ENCODE results near the gene SLC35E1. TPM values are rescaled to one million over a fixed set of nuclear protein-coding genes. Genes with fewer than 3 reads are reported as not detected.
"Not testable (repeated sequence)": the region's sequence is repeated elsewhere in the genome, so short reads cannot be mapped to it uniquely, and the experiment has no call there.

SLC35E1 gene
- total and polyA plus RNA-seq, 12 donors = 20.1 to 49.8 (median 37.3) TPM

DNA sequence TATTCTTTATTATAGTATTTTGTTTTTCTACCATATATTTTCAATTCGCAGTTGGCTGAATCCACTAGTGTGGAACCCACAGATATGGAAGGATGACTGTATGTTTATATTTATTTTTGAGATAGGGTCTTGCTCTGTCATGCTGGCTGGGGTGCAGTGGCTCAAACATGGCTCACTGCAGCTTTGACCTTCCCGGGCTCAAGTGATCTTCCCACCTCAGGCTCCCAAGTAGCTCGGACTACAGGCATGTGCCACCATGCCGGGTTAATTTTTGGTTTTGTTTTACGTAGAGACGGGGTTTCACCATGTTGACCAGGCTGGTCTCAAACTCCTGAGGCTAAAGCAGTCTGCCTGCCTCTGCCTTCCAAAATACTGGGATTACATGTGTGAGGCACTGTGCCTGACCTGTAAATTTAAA, 9.6 kb downstream of the SLC35E1 start:
- Histone ChIP-seq H3K4me3 (no peak overlapping the region), H3K27ac (no peak overlapping the region), H3K4me1 (replicated peaks in 1 of 2) (no peaks in the 10 kb centered on the region), H3K9me3 (replicated peaks in 1 of 3) (no peaks in the 10 kb centered on the region), H3K36me3 (replicated peaks in 1 of 2) (peaks cover 0 to 77% of the 10 kb centered on the region in 2 donors), H3K27me3 (no peaks in the 10 kb centered on the region)
- DNase-seq = no peak
- intact Hi-C loops (cut with DNase I) = no loop called here
- 91 to 93% (median 93%) methylated on average over 6 of the region's 6 CpGs for whole genome bisulfite sequencing, 4 donors
- no peak for TF ChIP-seq POLR2A (IDR thresholded peaks at IDR 0.05)
- TF ChIP-seq, protein P1, sequence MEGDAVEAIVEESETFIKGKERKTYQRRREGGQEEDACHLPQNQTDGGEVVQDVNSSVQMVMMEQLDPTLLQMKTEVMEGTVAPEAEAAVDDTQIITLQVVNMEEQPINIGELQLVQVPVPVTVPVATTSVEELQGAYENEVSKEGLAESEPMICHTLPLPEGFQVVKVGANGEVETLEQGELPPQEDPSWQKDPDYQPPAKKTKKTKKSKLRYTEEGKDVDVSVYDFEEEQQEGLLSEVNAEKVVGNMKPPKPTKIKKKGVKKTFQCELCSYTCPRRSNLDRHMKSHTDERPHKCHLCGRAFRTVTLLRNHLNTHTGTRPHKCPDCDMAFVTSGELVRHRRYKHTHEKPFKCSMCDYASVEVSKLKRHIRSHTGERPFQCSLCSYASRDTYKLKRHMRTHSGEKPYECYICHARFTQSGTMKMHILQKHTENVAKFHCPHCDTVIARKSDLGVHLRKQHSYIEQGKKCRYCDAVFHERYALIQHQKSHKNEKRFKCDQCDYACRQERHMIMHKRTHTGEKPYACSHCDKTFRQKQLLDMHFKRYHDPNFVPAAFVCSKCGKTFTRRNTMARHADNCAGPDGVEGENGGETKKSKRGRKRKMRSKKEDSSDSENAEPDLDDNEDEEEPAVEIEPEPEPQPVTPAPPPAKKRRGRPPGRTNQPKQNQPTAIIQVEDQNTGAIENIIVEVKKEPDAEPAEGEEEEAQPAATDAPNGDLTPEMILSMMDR (IDR thresholded peaks at IDR 0.05) = no peak

DNA sequence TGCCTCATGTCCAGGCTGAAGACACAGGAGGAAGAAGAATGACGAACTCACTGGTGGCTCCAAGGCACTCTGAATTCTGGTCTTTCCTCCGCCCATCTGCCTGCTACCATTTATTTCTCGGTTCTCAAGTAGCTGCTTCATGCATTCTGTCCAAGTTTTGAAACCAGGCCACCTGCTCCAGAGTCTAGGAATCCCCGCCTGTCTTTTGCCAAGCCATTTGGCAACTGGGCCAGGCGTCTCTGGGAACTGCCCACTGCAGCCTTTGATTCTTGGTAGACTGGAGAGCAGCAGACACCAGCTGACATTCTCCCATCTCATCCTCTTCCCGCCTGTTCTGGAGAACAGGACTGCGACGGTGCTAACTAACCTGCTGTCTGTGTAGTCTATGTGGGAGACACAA, 10.8 kb downstream of the SLC35E1 start:
- Histone ChIP-seq H3K4me1 (replicated peaks in 1 of 2) (no peaks in the 10 kb centered on the region), H3K27me3 (no peaks in the 10 kb centered on the region), H3K9me3 (replicated peaks in 1 of 3) (no peaks in the 10 kb centered on the region), H3K27ac (no peak overlapping the region), H3K4me3 (no peak overlapping the region), H3K36me3 (replicated peaks in 1 of 2) (peaks cover 0 to 68% of the 10 kb centered on the region in 2 donors)
- DNase-seq = no peak
- WGBS, 4 donors = 92 to 97% (median 95%) methylated on average over 8 of the region's 8 CpGs
- TF ChIP-seq, protein P1 (IDR thresholded peaks at IDR 0.05) = no peak
- no peak for TF ChIP-seq POLR2A (IDR thresholded peaks at IDR 0.05)
- intact Hi-C loops (cut with DNase I) = no loop called here

DNA sequence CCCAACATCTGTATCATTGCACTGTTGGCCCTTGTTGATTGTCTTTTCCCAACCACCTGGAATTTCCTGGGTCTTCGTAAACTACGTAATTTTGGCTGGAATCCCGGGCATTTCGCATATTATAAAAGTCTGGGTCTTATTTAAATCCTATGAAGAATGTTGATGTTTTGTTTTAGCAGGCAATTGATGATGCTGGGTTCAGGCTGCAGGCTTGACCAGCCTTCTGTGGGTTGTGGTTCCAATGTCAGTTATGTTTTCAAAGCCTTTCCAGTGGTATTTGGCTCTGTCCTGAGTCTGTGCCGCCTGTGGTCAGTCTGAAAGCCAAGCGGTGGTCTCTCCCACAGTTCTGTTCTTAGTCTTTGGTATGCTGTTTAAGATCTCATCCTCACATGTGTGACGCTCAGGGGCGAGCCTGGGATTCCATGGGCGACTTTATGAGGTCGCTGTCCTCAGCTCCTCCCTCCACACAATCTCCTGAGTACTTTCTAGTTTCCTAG, 12.4 kb downstream of the SLC35E1 start:
- intact Hi-C loops (cut with DNase I) = no loop called here
- no peaks in the 10 kb centered on the region for H3K9me3 ChIP-seq (replicated peaks in 1 of 3)
- no peaks in the 10 kb centered on the region for H3K27me3 ChIP-seq
- WGBS, 4 donors = 87 to 94% (median 90%) methylated on average over 5 to 10 of the region's 10 CpGs
- no peak overlapping the region for H3K27ac ChIP-seq
- no peaks in the 10 kb centered on the region for H3K4me1 ChIP-seq (replicated peaks in 1 of 2)
- no peak overlapping the region for H3K4me3 ChIP-seq
- no peak for TF ChIP-seq POLR2A (IDR thresholded peaks at IDR 0.05)
- TF ChIP-seq, protein P1 (IDR thresholded peaks at IDR 0.05) = no peak
- DNase-seq = no peak
- H3K36me3 ChIP-seq (replicated peaks in 1 of 2) = peaks cover 0 to 63% of the 10 kb centered on the region in 2 donors

DNA sequence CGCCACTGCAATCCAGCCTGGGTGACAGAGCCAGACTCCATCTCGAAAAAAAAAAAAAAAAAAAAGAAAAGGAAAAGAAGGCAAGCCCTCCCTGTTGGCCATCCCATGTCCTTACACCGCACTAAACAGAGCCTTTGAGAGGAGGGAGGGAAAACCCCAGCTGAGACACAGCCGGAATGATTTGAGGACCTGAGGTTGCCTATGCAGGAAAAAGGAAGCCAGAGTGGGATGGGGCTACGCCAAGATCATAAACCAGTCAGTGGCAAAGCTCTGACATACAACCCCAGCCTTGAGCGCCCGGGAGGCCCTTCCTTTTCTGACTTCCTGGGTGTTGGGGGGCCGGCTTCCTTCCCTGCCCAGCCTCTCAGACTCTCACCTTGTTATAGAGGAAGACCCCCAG, 17.4 kb downstream of the SLC35E1 start:
- Histone ChIP-seq H3K27me3 (no peaks in the 10 kb centered on the region), H3K9me3 (replicated peaks in 1 of 3) (no peaks in the 10 kb centered on the region), H3K4me1 (replicated peaks in 1 of 2) (no peaks in the 10 kb centered on the region), H3K4me3 (no peak overlapping the region), H3K36me3 (replicated peaks in 1 of 2) (peaks cover 0 to 61% of the 10 kb centered on the region in 2 donors), H3K27ac (no peak overlapping the region)
- intact Hi-C loops (cut with DNase I) = no loop called here
- no peak for DNase-seq
- WGBS, 4 donors = 78 to 87% (median 81%) methylated on average over 8 of the region's 8 CpGs
- TF ChIP-seq, protein P1 (IDR thresholded peaks at IDR 0.05) = no peak
- no peak for TF ChIP-seq POLR2A (IDR thresholded peaks at IDR 0.05)

DNA sequence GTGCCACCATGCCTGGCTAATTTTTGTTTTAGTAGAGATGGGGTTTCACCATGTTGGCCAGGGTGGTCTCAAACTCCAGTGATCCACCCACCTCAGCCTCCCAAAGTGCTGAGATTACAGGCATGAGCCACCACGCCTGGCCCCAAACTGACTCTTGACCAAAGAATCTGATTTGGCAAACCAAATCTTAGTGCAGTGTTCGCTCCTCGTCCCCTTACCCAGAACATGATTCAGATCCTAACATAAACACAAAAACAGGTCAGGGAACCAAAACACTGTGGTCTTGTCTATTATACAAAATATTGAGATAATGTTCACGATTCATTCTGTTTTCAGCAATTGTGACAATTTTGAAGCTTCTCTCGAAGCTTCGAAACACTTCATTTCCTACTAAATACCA, 20.3 kb downstream of the SLC35E1 start:
- H3K27me3 ChIP-seq; H3K4me1 ChIP-seq (replicated peaks in 1 of 2); H3K9me3 ChIP-seq (replicated peaks in 1 of 3); H3K27ac ChIP-seq; intact Hi-C loops (cut with DNase I); H3K4me3 ChIP-seq; DNase-seq: not testable (repeated sequence)
- H3K36me3 ChIP-seq (replicated peaks in 1 of 2) = peaks cover 0 to 53% of the 10 kb centered on the region in 2 donors
- WGBS, 4 donors = 95 to 97% (median 96%) methylated on average over 6 of the region's 6 CpGs

Measured in adrenal gland (tissue), 12 donors.